ENCODE measurements around the gene OR2T6. TPM values are rescaled to one million over a fixed set of nuclear protein-coding genes. Genes with fewer than 3 reads are reported as not detected.

The OR2T6 gene
- total RNA-seq, 4 donors from 2014 or later = not detected

- H3K27me3 ChIP-seq = no peaks in the 10 kb centered on the region
- intact Hi-C loops (cut with DNase I) = no loop called here
- no peaks in the 10 kb centered on the region for H3K9me3 ChIP-seq
- no peak overlapping the region for H3K27ac ChIP-seq
- H3K36me3 ChIP-seq = no peaks in the 10 kb centered on the region
- DNase-seq = no peak
- no peaks in the 10 kb centered on the region for H3K4me1 ChIP-seq
- H3K4me3 ChIP-seq (replicated peaks in 1 of 3) = no peak overlapping the region
- TF ChIP-seq POLR2A (IDR thresholded peaks at IDR 0.05) (no peak), CTCF (IDR thresholded peaks at IDR 0.05) (no peak)
Measured at GRCh38 chr1:248366609-248367008, 8.9 kb upstream of the OR2T6 start.

GRCh38 chr1:248372394-248372793 is 3.2 kb upstream of the OR2T6 start:
- 72 to 74% methylated on average over 5 of the region's 5 CpGs for WGBS, 2 donors
- Histone ChIP-seq H3K9me3 (no peaks in the 10 kb centered on the region), H3K36me3 (no peaks in the 10 kb centered on the region), H3K4me1 (no peaks in the 10 kb centered on the region), H3K27ac (no peak overlapping the region), H3K27me3 (no peaks in the 10 kb centered on the region), H3K4me3 (replicated peaks in 1 of 3) (no peak overlapping the region)
- intact Hi-C loops (cut with DNase I) = no loop called here
- no peak for DNase-seq
- TF ChIP-seq CTCF (IDR thresholded peaks at IDR 0.05) = no peak
- no peak for TF ChIP-seq POLR2A (IDR thresholded peaks at IDR 0.05)

- H3K9me3 ChIP-seq = no peaks in the 10 kb centered on the region
- H3K27me3 ChIP-seq = no peaks in the 10 kb centered on the region
- no peak for TF ChIP-seq POLR2A (IDR thresholded peaks at IDR 0.05)
- no peak for TF ChIP-seq CTCF (IDR thresholded peaks at IDR 0.05)
- H3K36me3 ChIP-seq = no peaks in the 10 kb centered on the region
- DNase-seq = no peak
- H3K4me1 ChIP-seq = no peaks in the 10 kb centered on the region
- intact Hi-C loops (cut with DNase I) = no loop called here
- no peak overlapping the region for H3K27ac ChIP-seq
- 68 to 73% methylated on average over 4 of the region's 4 CpGs for WGBS, 2 donors
- H3K4me3 ChIP-seq (replicated peaks in 1 of 3) = no peak overlapping the region
Measured at GRCh38 chr1:248373761-248374160, 1.8 kb upstream of the OR2T6 start.

- TF ChIP-seq CTCF (IDR thresholded peaks at IDR 0.05) (no peak), POLR2A (IDR thresholded peaks at IDR 0.05) (no peak)
- Histone ChIP-seq H3K4me3 (replicated peaks in 1 of 3) (no peak overlapping the region), H3K27me3 (no peaks in the 10 kb centered on the region), H3K36me3 (no peaks in the 10 kb centered on the region), H3K4me1 (no peaks in the 10 kb centered on the region), H3K9me3 (no peaks in the 10 kb centered on the region), H3K27ac (no peak overlapping the region)
- no peak for DNase-seq
- intact Hi-C loops (cut with DNase I) = no loop called here
- WGBS, 2 donors = 49 to 55% methylated on average over 3 of the region's 3 CpGs
Measured at GRCh38 chr1:248376916-248377315, 1.4 kb downstream of the OR2T6 start.

- H3K4me1 ChIP-seq = no peaks in the 10 kb centered on the region
- intact Hi-C loops (cut with DNase I) = no loop called here
- H3K27me3 ChIP-seq = no peaks in the 10 kb centered on the region
- whole genome bisulfite sequencing, 2 donors = 94 to 96% methylated on average over 3 of the region's 3 CpGs
- H3K4me3 ChIP-seq (replicated peaks in 1 of 3) = no peak overlapping the region
- H3K9me3 ChIP-seq = no peaks in the 10 kb centered on the region
- DNase-seq = no peak
- no peaks in the 10 kb centered on the region for H3K36me3 ChIP-seq
- no peak overlapping the region for H3K27ac ChIP-seq
- no peak for TF ChIP-seq POLR2A (IDR thresholded peaks at IDR 0.05)
- TF ChIP-seq CTCF (IDR thresholded peaks at IDR 0.05) = no peak
Measured at GRCh38 chr1:248380854-248381253, 5.3 kb downstream of the OR2T6 start.

All from thyroid gland (tissue), 4 donors.